Measurements from ENCODE around the gene ZNF837. TPM values are rescaled to one million over a fixed set of nuclear protein-coding genes. Genes with fewer than 3 reads are reported as not detected.

ZNF837 gene
- total RNA-seq, 1 donor = 4.7 TPM

- Histone ChIP-seq H3K4me1 (ENCODE audit: insufficient read depth, low read length) (peaks cover 30% of the 10 kb centered on the region), H3K9me3 (ENCODE audit: low read depth, low read length) (no peaks in the 10 kb centered on the region), H3K27me3 (ENCODE audit: insufficient read depth, low read length) (no peaks in the 10 kb centered on the region), H3K36me3 (ENCODE audit: insufficient read depth, low read length) (peaks cover 2% of the 10 kb centered on the region), H3K27ac (ENCODE audit: low read depth, low read length) (no peak overlapping the region), H2AFZ (ENCODE audit: low read length) (no peak overlapping the region), H3K4me3 (ENCODE audit: insufficient read depth, low read length) (no peak overlapping the region), H3K4me2 (ENCODE audit: insufficient read depth, low read length) (no peak overlapping the region), H4K20me1 (ENCODE audit: insufficient read depth, low read length) (peaks cover 8% of the 10 kb centered on the region), H3K79me2 (ENCODE audit: insufficient read depth, low read length) (peaks cover 49% of the 10 kb centered on the region)
- TF ChIP-seq, protein P1, sequence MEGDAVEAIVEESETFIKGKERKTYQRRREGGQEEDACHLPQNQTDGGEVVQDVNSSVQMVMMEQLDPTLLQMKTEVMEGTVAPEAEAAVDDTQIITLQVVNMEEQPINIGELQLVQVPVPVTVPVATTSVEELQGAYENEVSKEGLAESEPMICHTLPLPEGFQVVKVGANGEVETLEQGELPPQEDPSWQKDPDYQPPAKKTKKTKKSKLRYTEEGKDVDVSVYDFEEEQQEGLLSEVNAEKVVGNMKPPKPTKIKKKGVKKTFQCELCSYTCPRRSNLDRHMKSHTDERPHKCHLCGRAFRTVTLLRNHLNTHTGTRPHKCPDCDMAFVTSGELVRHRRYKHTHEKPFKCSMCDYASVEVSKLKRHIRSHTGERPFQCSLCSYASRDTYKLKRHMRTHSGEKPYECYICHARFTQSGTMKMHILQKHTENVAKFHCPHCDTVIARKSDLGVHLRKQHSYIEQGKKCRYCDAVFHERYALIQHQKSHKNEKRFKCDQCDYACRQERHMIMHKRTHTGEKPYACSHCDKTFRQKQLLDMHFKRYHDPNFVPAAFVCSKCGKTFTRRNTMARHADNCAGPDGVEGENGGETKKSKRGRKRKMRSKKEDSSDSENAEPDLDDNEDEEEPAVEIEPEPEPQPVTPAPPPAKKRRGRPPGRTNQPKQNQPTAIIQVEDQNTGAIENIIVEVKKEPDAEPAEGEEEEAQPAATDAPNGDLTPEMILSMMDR (IDR thresholded peaks at IDR 0.05; ENCODE audit: extremely low read depth, low read depth, low read length) = no peak
- peak; percentile 10 for DNase-seq (ENCODE audit: insufficient read length, low spot score, missing footprints)
Measured at GRCh38 chr19:58382997-58383603, 2.3 kb upstream of the ZNF837 start.

- H3K4me2 ChIP-seq (ENCODE audit: insufficient read depth, low read length) = peak overlapping the region; percentile 85
- peaks cover 38% of the 10 kb centered on the region for H3K79me2 ChIP-seq (ENCODE audit: insufficient read depth, low read length)
- H4K20me1 ChIP-seq (ENCODE audit: insufficient read depth, low read length) = no peaks in the 10 kb centered on the region
- TF ChIP-seq, protein P1 (IDR thresholded peaks at IDR 0.05; ENCODE audit: extremely low read depth, low read depth, low read length) = no peak
- H3K9me3 ChIP-seq (ENCODE audit: low read depth, low read length) = no peaks in the 10 kb centered on the region
- H3K4me1 ChIP-seq (ENCODE audit: insufficient read depth, low read length) = peaks cover 23% of the 10 kb centered on the region
- no peaks in the 10 kb centered on the region for H3K36me3 ChIP-seq (ENCODE audit: insufficient read depth, low read length)
- peak overlapping the region; percentile 92 for H3K27ac ChIP-seq (ENCODE audit: low read depth, low read length)
- peak; percentile 32 for DNase-seq (ENCODE audit: insufficient read length, low spot score, missing footprints)
- H3K27me3 ChIP-seq (ENCODE audit: insufficient read depth, low read length) = no peaks in the 10 kb centered on the region
- H3K4me3 ChIP-seq (ENCODE audit: insufficient read depth, low read length) = peak overlapping the region; percentile 96
- peak overlapping the region; percentile 60 for H2AFZ ChIP-seq (ENCODE audit: low read length)
Measured at GRCh38 chr19:58381460-58382212, 806 bp upstream of the ZNF837 start.

GRCh38 chr19:58380037-58380661 is 681 bp downstream of the ZNF837 start:
- peak; percentile 66 for DNase-seq (ENCODE audit: insufficient read length, low spot score, missing footprints)
- H3K9me3 ChIP-seq (ENCODE audit: low read depth, low read length) = no peaks in the 10 kb centered on the region

More at GRCh38 chr19:58380037-58380661, 681 bp downstream of the ZNF837 start:
- H3K79me2 ChIP-seq (ENCODE audit: insufficient read depth, low read length) = peaks cover 25% of the 10 kb centered on the region
- peaks cover 15% of the 10 kb centered on the region for H3K4me1 ChIP-seq (ENCODE audit: insufficient read depth, low read length)
- H3K4me3 ChIP-seq (ENCODE audit: insufficient read depth, low read length) = peak overlapping the region; percentile 96
- H3K4me2 ChIP-seq (ENCODE audit: insufficient read depth, low read length) = peak overlapping the region; percentile 85
- peak overlapping the region; percentile 94 for H2AFZ ChIP-seq (ENCODE audit: low read length)
- no peaks in the 10 kb centered on the region for H3K27me3 ChIP-seq (ENCODE audit: insufficient read depth, low read length)
- TF ChIP-seq, protein P1 (IDR thresholded peaks at IDR 0.05; ENCODE audit: extremely low read depth, low read depth, low read length) = no peak
- H3K27ac ChIP-seq (ENCODE audit: low read depth, low read length) = peak overlapping the region; percentile 92
- H4K20me1 ChIP-seq (ENCODE audit: insufficient read depth, low read length) = no peaks in the 10 kb centered on the region
- H3K36me3 ChIP-seq (ENCODE audit: insufficient read depth, low read length) = no peaks in the 10 kb centered on the region
